Measurements from ENCODE around the gene FLYWCH2. TPM values are rescaled to one million over a fixed set of nuclear protein-coding genes. Genes with fewer than 3 reads are reported as not detected.

The FLYWCH2 gene
- polyA plus RNA-seq, 2 of the 4 experiments (the other 2 are of a cell fraction): 23.2 to 41.2 TPM

DNA sequence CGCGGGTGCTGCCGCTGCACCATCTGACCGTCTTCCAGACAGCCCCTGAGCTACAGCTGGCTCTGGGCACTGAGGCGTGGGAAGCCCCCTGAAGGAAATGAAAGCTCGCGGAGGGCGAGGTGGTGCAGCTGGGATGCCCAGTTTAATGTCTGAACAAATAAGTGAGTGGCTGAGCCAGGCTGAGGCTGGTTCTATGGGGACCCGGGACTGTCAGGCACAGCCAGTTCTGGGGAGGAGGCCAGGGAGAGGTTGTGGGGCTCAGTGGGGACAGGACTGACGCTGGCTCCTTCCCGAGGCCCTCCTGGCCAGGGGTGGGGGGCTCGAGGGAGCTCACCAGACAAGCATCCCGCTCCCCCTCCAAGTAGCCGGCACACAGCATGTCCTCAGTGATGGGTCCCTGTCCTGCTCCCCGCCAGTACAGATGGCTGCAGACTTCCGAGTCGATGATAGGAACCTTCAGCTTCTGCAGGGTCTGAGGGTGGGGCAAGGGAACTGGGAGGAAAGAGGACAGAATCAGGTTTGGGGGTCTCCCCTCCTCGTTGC, 29.4 kb upstream of the FLYWCH2 start:
- peak overlapping the region in 1 of 2 experiments; percentile 14; a peak in 1 of 6 replicates for H3K27ac ChIP-seq
- H3K4me2 ChIP-seq: no peak overlapping the region
- H3K9me3 ChIP-seq: peaks cover 5% of the 10 kb centered on the region; the same call in 1 of the 3 replicates
- no peak for ATAC-seq
- H3K4me1 ChIP-seq: peaks cover 9% of the 10 kb centered on the region
- H3K4me3 ChIP-seq: no peak overlapping the region
- no peak for DNase-seq (ENCODE audit: low read depth in 1 of 2, low spot score in 1 of 2)
- POLR2A ChIA-PET: interaction anchor here (1.0 kb wide), 1 partner anchor 15 kb away, joined by 6 read pairs; no protein-coding TSS in a partner anchor
- TF ChIP-seq RAD21 (conservative IDR thresholded peaks at IDR 0.05 in 1 of 2, IDR thresholded peaks at IDR 0.05 in 1 of 2) (no peak), RFX5 (IDR thresholded peaks at IDR 0.05) (no peak), SMC3 (IDR thresholded peaks at IDR 0.05) (no peak), RNF2 (IDR thresholded peaks at IDR 0.05; ENCODE audit: borderline replicate concordance, low read depth) (no peak), ZNF302 (CRISPR knock-in tag; IDR thresholded peaks at IDR 0.05) (no peak), TP53 (CRISPR knock-in tag; IDR thresholded peaks at IDR 0.05) (no peak), MAFK (IDR thresholded peaks at IDR 0.05; ENCODE audit: partially characterized antibody) (no peak), SREBF2 (IDR thresholded peaks at IDR 0.05) (no peak), POLR2AphosphoS2 (conservative IDR thresholded peaks at IDR 0.05; ENCODE audit: low read length) (no peak), TFCP2L1 (CRISPR knock-in tag; IDR thresholded peaks at IDR 0.05) (no peak), PBX3 (IDR thresholded peaks at IDR 0.05) (no peak), E2F6 (IDR thresholded peaks at IDR 0.05; ENCODE audit: borderline replicate concordance, low read depth) (no peak), ATOH8 (CRISPR knock-in tag; IDR thresholded peaks at IDR 0.05; ENCODE audit: low read depth) (no peak), HES2 (IDR thresholded peaks at IDR 0.05) (no peak), RCOR1 (IDR thresholded peaks at IDR 0.05; ENCODE audit: low read depth, low read length) (no peak), EP300 (IDR thresholded peaks at IDR 0.05) (no peak)
- no peak for FAIRE-seq
- CTCF ChIA-PET: interaction anchor here (0.5 to 10.6 kb wide), 12 partner anchors 8 to 355 kb away, joined by 3 to 91 read pairs (median 4); no protein-coding TSS in a partner anchor
- 68% methylated on average over 18 of the region's 18 CpGs for WGBS (ENCODE audit: missing lambda C conversion rate)

GRCh38 chr16:2854700-2855309, 28.2 kb upstream of the FLYWCH2 start:
- Histone ChIP-seq H3K9me3 (peaks cover 5% of the 10 kb centered on the region; the same call in 1 of the 3 replicates), H3K4me3 (no peak overlapping the region), H3K4me2 (no peak overlapping the region), H3K27ac (no peak overlapping the region), H3K4me1 (peaks cover 13% of the 10 kb centered on the region)
- TF ChIP-seq, protein P1, sequence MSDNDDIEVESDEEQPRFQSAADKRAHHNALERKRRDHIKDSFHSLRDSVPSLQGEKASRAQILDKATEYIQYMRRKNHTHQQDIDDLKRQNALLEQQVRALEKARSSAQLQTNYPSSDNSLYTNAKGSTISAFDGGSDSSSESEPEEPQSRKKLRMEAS (IDR thresholded peaks at IDR 0.05): no peak
- peak; percentile 20 to 33; a peak in 2 of 5 replicates for TF ChIP-seq RAD21 (conservative IDR thresholded peaks at IDR 0.05 in 1 of 2, IDR thresholded peaks at IDR 0.05 in 1 of 2)
- no peak for TF ChIP-seq NPAS2 (CRISPR knock-in tag; IDR thresholded peaks at IDR 0.05; ENCODE audit: borderline replicate concordance)
- no peak for TF ChIP-seq CEBPB (IDR thresholded peaks at IDR 0.05)
- TF ChIP-seq SMC3 (IDR thresholded peaks at IDR 0.05): 0 out of 3 replicates have a peak, but pooled peaks have one; percentile 23
- TF ChIP-seq, protein P2, sequence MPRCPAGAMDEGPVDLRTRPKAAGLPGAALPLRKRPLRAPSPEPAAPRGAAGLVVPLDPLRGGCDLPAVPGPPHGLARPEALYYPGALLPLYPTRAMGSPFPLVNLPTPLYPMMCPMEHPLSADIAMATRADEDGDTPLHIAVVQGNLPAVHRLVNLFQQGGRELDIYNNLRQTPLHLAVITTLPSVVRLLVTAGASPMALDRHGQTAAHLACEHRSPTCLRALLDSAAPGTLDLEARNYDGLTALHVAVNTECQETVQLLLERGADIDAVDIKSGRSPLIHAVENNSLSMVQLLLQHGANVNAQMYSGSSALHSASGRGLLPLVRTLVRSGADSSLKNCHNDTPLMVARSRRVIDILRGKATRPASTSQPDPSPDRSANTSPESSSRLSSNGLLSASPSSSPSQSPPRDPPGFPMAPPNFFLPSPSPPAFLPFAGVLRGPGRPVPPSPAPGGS (IDR thresholded peaks at IDR 0.05): no peak
- TF ChIP-seq, protein P3, sequence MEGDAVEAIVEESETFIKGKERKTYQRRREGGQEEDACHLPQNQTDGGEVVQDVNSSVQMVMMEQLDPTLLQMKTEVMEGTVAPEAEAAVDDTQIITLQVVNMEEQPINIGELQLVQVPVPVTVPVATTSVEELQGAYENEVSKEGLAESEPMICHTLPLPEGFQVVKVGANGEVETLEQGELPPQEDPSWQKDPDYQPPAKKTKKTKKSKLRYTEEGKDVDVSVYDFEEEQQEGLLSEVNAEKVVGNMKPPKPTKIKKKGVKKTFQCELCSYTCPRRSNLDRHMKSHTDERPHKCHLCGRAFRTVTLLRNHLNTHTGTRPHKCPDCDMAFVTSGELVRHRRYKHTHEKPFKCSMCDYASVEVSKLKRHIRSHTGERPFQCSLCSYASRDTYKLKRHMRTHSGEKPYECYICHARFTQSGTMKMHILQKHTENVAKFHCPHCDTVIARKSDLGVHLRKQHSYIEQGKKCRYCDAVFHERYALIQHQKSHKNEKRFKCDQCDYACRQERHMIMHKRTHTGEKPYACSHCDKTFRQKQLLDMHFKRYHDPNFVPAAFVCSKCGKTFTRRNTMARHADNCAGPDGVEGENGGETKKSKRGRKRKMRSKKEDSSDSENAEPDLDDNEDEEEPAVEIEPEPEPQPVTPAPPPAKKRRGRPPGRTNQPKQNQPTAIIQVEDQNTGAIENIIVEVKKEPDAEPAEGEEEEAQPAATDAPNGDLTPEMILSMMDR (IDR thresholded peaks at IDR 0.05): peak; percentile 42
- 39% methylated on average over 5 of the region's 5 CpGs for WGBS (ENCODE audit: missing lambda C conversion rate)
- no peak for ATAC-seq
- POLR2A ChIA-PET: interaction anchor here (1.0 kb wide), 1 partner anchor 13 kb away, joined by 6 read pairs; no protein-coding TSS in a partner anchor
- no peak for FAIRE-seq
- CTCF ChIA-PET: interaction anchor here (1.0 to 10.6 kb wide), 11 partner anchors 9 to 90 kb away, joined by 3 to 91 read pairs (median 5); no protein-coding TSS in a partner anchor
- no peak for DNase-seq (ENCODE audit: low read depth in 1 of 2, low spot score in 1 of 2)

Measured in A549 (cell line).